HL-60/S4 (cell line): Measurements from ENCODE around the gene MTX3.

Source experiments
- in situ Hi-C: fragments of 300-500 bp; cut with MboI; formaldehyde crosslinking; loops from 2 replicates; pipeline ENCODE4 v1.14.3; 2022; ENCODE audit warnings: low sequenced_read_pairs

Gene MTX3

GRCh38 chr5:79983618-79984017 lies 7.4 kb downstream of the MTX3 start:
- in situ Hi-C loops = no loop called here

GRCh38 chr5:79982136-79982535 lies 8.9 kb downstream of the MTX3 start:
- in situ Hi-C loops = no loop called here

- in situ Hi-C loops = no loop called here
Observed at GRCh38 chr5:79976759-79977515, 14.1 kb downstream of the MTX3 start.

- in situ Hi-C loops = no loop called here
Observed at GRCh38 chr5:79975422-79975821, 15.6 kb downstream of the MTX3 start.

- in situ Hi-C loops = no loop called here
Observed at GRCh38 chr5:79974886-79975285, 16.2 kb downstream of the MTX3 start.

GRCh38 chr5:79973996-79974395 lies 17.1 kb downstream of the MTX3 start:
- in situ Hi-C loops = no loop called here

GRCh38 chr5:79973511-79973910 lies 17.6 kb downstream of the MTX3 start:
- in situ Hi-C loops = no loop called here

- in situ Hi-C loops = no loop called here
Observed at GRCh38 chr5:79971156-79971555, 19.9 kb downstream of the MTX3 start.

- in situ Hi-C loops = no loop called here
Observed at GRCh38 chr5:79966448-79966847, 24.6 kb downstream of the MTX3 start.

GRCh38 chr5:79964136-79964535 lies 26.9 kb downstream of the MTX3 start:
- in situ Hi-C loops = no loop called here

GRCh38 chr5:79963261-79964061 lies 27.6 kb downstream of the MTX3 start:
- in situ Hi-C loops = no loop called here

GRCh38 chr5:79962575-79963222 lies 28.4 kb downstream of the MTX3 start:
- in situ Hi-C loops = no loop called here

GRCh38 chr5:79961716-79962574 lies 29.1 kb downstream of the MTX3 start:
- in situ Hi-C loops = no loop called here

GRCh38 chr5:79959407-79959806 lies 31.7 kb downstream of the MTX3 start:
- in situ Hi-C loops = no loop called here

- in situ Hi-C loops = no loop called here
Observed at GRCh38 chr5:79955941-79956670, 35.0 kb downstream of the MTX3 start.

- in situ Hi-C loops = no loop called here
Observed at GRCh38 chr5:79955356-79955895, 35.6 kb downstream of the MTX3 start.

GRCh38 chr5:79954620-79955019 lies 36.4 kb downstream of the MTX3 start:
- in situ Hi-C loops = no loop called here

- in situ Hi-C loops = no loop called here
Observed at GRCh38 chr5:79947567-79947966, 43.5 kb downstream of the MTX3 start.

GRCh38 chr5:79938468-79938867 lies 52.6 kb downstream of the MTX3 start:
- in situ Hi-C loops = no loop called here

GRCh38 chr5:79936646-79937216 lies 54.3 kb downstream of the MTX3 start:
- in situ Hi-C loops = no loop called here
